ENCODE results near the gene TCF4.

DNA sequence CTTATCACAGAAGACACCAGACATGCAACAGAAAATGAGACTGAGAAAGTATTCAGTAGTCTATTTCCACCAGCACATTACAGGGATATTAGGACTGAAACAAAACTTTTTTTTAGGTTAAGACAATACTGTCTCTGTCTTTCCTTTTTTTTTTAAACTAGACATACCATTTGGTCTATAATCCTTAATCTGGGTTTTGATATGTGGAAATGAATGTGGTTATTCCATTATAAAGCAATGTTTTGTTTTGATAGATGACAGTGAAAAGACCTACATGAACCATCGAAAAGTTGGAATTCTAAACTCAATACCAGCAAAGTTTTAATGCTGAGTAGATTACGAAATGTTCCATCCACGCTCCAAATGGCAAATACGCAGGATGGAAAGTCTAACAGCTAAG lies 123.4 kb downstream of the TCF4 start:
- TF ChIP-seq CTCF (IDR thresholded peaks at IDR 0.05) = no peak
- TF ChIP-seq, protein P1, sequence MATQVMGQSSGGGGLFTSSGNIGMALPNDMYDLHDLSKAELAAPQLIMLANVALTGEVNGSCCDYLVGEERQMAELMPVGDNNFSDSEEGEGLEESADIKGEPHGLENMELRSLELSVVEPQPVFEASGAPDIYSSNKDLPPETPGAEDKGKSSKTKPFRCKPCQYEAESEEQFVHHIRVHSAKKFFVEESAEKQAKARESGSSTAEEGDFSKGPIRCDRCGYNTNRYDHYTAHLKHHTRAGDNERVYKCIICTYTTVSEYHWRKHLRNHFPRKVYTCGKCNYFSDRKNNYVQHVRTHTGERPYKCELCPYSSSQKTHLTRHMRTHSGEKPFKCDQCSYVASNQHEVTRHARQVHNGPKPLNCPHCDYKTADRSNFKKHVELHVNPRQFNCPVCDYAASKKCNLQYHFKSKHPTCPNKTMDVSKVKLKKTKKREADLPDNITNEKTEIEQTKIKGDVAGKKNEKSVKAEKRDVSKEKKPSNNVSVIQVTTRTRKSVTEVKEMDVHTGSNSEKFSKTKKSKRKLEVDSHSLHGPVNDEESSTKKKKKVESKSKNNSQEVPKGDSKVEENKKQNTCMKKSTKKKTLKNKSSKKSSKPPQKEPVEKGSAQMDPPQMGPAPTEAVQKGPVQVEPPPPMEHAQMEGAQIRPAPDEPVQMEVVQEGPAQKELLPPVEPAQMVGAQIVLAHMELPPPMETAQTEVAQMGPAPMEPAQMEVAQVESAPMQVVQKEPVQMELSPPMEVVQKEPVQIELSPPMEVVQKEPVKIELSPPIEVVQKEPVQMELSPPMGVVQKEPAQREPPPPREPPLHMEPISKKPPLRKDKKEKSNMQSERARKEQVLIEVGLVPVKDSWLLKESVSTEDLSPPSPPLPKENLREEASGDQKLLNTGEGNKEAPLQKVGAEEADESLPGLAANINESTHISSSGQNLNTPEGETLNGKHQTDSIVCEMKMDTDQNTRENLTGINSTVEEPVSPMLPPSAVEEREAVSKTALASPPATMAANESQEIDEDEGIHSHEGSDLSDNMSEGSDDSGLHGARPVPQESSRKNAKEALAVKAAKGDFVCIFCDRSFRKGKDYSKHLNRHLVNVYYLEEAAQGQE (IDR thresholded peaks at IDR 0.05; ENCODE audit: insufficient read depth in 1 of 2, low read depth in 2 of 2, low read length in 1 of 2) = no peak

Data from Panc1 (cell line).